Cardiac ventricle fibroblast (primary cell): ENCODE measurements around the gene PSME4. TPM values are rescaled to one million over a fixed set of nuclear protein-coding genes. Genes with fewer than 3 reads are reported as not detected.

Source experiments
- total RNA-seq: library from RNA; depleted of rRNA; stranded (reverse); fragments of >200 nt; gene quantifications from 2 replicates; pipeline ENCODE4 v1.2.3, GENCODE V29; 2015

Gene PSME4
- 16.6 and 18.3 TPM in 2 replicates for total RNA-seq

GRCh38 chr2:53970724-53971602, at the start of gene PSME4:
PSME4 (minus strand) TSS chr2:53970993; CDS start chr2:53970784, 209 bp downstream.

GRCh38 chr2:53859206-53860181, 111.3 kb downstream of the PSME4 start, which contains the start of gene GPR75:
GPR75 (minus strand) TSS chr2:53859967; CDS start chr2:53854756, 5,211 bp downstream.

Other genes starting within 250 kb of the PSME4 start
- gene CHAC2, start 203.2 kb downstream of the PSME4 start, total RNA-seq, result 0.34 and 2.3 TPM in 2 replicates
- 10.1 and 10.7 TPM in 2 replicates for gene ASB3, start 184.0 kb downstream of the PSME4 start, total RNA-seq
- 53.9 and 60.6 TPM in 2 replicates for gene ERLEC1, start 183.9 kb downstream of the PSME4 start, total RNA-seq
- 0.05 and 0.25 TPM in 2 replicates for gene GPR75, start 111.0 kb downstream of the PSME4 start, total RNA-seq
- 10.0 and 11.3 TPM in 2 replicates for gene ACYP2, start 144.6 kb upstream of the PSME4 start, total RNA-seq